ENCODE data around the gene WAPL.

- TF ChIP-seq CTCF (IDR thresholded peaks at IDR 0.05), result no peak
- no peak for TF ChIP-seq POLR2A (IDR thresholded peaks at IDR 0.05)
Observed at GRCh38 chr10:86391986-86392722, 129.4 kb downstream of the WAPL start.

Measured in ovary (tissue), 3 donors.